Ammon's horn (tissue), 1 donor: Measurements from ENCODE around the gene UGT1A8.

Experiments
- DNase-seq: peaks from one replicate; pipeline ENCODE4 v3.0.0-alpha.2; 2016; ENCODE audit warnings: low spot score

The UGT1A8 gene

DNA sequence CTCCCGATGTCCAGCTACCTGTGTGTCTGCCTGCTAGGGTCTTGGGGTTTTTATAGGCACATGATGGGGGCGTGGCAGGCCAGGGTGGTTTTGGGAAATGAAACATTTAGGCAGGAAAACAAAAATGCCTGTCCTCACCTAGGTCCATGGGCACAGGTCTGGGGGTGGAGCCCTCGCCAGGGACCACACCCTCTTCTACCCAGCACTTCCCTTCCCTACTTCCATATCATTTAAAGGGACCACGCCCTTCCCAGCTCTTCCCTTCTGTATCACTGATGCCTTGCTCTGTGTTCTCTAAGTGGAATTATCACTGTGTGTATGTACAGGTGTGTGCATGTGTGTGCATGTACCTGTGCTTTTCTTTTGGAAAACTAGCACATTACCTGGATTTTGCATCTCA is 149.0 kb downstream of the UGT1A8 start:
- no peak for DNase-seq

- DNase-seq, result no peak
Measured at GRCh38 chr2:233768076-233768475, 150.6 kb downstream of the UGT1A8 start.

- no peak for DNase-seq
Measured at GRCh38 chr2:233769260-233769659, 151.8 kb downstream of the UGT1A8 start.

- DNase-seq, result no peak
Measured at GRCh38 chr2:233772153-233772552, 154.7 kb downstream of the UGT1A8 start.

DNA sequence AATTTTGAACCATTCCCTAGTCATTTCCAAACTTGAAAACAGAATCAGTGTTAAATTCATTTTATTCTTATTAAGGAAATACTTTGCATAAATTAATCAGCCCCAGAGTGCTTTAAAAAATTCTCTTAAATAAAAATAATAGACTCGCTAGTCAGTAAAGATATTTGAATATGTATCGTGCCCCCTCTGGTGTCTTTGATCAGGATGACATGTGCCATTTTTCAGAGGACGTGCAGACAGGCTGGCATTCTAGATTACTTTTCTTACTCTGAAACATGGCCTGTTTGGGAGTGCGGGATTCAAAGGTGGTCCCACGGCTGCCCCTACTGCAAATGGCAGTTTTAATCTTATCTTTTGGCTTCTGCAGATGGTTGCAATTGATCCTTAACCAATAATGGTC is 155.2 kb downstream of the UGT1A8 start:
- DNase-seq, result no peak

DNA sequence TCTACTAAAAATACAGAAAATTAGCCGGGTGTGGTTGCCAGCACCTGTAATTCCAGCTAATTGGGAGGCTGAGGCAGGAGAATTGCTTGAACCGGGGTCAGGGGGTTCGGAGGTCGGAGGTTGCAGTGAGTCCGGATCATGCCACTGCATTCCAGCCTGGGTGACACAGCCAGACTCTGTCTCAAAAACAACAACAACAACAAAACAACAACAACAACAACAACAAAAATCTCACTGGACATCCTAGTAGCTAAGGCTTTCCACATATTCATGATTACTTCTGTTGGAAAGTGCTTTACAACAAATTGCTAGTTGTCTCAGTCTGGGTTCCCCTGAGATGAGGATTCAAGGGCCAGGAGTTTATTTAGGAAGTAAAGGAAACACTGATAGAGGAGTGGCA is 156.4 kb downstream of the UGT1A8 start:
- DNase-seq, result no peak

GRCh38 chr2:233775414-233775813 is 158.0 kb downstream of the UGT1A8 start:
- no peak for DNase-seq

DNA sequence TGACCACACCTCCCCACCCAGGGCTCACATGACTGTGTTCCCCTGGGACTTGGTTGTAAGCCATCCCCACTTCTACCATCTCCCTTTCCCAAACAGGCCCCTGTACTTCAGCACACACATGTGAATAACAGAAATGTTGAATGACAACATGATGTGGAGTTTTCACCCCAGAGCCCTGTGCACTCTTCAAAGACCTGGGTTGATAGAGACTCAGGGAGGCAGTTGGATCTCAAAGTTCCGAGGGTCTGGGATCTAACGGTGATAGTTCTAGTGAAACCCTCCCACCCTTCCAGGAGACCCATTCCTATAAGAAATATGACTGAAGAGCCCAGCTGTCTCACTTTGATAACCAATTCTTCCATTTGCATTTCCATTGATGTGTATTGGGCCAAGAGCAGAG is 160.6 kb downstream of the UGT1A8 start, which contains the start of gene MROH2A:
TSS of gene MROH2A (plus strand) at position 301 of the 400 bp plus-strand sequence. CDS start 1,029 bp downstream, outside the sequence.
- DNase-seq, result no peak

DNA sequence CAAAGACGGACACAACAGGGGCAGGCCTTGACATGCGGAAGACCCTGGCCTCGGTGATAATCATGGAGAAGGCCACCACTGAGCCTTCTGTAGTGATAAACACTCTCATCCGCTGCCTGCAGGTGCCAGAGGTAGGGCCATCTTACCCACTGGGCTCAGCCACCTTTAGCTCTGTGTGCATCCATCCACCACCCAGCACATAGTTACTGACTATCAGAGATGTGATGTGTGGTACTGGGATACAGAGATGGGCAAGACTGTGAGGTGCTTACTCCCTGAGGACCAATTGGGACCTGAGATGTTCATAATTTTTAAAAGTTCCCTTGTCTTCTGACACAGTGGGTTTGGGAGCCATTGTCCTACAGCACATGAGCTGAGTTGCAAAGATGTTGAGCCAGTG is 162.3 kb downstream of the UGT1A8 start:
- DNase-seq, result no peak

DNA sequence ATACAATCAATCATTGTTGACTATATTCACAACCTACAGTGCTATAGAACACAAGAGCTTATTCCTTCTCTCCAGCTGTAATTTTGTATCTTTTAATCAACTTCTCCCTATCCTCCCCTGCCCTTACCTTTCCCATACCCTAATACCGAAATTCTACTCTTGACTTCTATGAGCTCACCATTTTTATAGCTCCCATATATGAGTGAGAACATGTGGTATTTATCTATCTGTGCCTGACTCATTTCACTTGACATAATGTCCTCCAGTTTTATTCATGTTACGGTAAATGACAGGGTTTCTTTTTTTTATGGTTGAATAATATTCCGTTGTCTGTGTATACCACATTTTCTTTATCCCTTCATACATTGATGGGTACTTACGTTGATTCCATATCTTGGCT is 163.3 kb downstream of the UGT1A8 start:
- DNase-seq, result no peak

DNA sequence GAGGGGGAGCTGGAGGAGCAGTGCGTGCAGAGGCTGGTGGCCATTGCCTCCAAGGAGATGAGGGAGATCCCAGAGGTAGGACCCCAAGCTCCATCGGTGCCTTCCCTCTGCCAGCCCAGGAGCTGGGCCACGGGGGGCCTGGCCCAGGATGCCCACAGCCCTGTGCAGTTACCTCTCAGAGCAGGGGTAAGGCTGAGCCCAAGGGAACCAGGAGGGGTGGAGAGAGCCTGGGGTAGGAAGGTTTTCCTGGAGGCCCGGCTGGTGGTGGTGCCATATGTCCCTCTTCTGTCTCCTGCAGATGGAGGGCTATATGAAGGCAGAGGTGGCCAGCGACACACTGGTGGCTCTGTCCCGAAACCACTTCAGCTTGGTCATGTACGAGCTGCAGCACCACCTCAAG is 172.1 kb downstream of the UGT1A8 start:
- no peak for DNase-seq

DNA sequence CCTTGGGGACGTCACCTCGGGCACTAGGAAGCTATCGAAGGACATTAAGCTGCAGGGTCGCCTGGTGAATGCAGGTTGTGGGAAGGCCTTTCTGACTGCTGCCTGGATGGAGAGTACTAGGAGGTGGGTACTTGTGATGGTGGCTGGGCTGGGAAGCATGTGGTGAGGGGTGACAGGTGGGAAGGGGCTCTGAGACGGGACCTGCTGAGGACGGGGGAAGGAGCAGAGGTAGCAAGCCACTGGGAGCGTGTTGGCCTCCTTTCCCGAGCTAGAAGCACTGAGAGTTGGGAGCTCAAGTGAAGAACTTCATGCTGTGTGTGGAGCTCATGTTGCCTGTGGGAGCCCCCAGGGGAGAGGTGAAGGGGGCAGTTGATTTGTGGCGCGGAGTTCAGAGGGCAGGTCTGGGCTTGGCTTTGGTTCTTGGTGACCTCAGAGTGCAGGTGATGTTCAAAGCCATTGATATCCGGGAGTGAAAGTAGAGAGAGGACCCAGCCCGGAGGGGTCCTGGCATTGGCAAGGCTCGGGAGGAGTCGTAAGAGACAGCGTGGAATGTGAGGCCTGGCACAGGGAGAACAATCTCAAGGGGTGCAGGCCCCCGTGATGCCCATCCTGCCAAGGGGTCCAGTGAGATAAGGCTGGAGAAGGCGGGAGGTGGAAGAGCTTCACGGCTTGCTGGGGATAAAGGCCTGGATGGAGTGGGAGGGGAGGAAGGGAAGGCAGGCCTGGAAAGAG is 173.9 kb downstream of the UGT1A8 start:
- no peak for DNase-seq

DNA sequence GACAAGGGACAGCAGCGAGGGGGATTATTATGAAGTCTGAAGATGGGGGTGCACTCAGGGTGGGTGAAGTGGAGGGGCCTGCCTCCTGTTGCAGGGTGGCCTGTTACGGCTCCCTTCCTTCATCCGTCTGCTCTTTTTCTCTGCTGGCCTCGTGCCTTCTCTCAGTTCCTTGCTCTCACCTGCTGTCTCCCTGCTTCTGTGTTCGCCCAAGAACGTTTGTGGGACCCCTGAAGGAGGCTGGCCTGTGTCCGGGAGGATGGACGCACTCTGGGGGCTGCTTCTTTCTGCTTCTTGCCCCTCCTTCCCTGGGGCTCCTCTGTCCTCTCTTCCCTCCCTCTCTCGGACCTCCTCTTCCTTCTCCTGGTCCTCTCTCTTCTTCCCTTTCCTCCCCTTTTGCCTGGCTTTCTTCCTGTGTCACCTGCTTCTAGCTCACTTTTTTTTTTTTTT is 174.5 kb downstream of the UGT1A8 start:
- DNase-seq, result no peak

DNA sequence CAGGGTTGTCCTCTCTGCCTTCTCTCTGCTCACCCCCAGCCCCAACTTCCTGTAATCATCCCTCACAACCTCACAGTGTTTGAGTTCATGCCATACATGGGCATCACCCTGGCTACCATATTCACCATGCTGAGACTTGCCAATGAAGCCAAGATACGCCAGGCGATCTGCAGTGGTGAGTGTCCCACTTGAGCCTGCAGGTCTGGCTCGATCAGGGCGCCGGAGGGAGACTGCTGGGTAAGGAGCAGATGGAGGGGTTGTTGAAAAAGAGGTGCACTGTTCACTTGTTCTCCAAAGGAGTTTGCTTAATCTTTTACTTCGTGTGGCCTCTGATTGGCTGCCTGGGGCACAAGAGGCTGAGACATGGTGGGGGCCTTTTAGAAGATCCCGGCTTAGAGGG is 175.3 kb downstream of the UGT1A8 start:
- DNase-seq, result no peak

GRCh38 chr2:233793465-233794127 is 176.2 kb downstream of the UGT1A8 start:
- DNase-seq, result no peak

GRCh38 chr2:233794128-233794658 is 176.8 kb downstream of the UGT1A8 start:
- no peak for DNase-seq

DNA sequence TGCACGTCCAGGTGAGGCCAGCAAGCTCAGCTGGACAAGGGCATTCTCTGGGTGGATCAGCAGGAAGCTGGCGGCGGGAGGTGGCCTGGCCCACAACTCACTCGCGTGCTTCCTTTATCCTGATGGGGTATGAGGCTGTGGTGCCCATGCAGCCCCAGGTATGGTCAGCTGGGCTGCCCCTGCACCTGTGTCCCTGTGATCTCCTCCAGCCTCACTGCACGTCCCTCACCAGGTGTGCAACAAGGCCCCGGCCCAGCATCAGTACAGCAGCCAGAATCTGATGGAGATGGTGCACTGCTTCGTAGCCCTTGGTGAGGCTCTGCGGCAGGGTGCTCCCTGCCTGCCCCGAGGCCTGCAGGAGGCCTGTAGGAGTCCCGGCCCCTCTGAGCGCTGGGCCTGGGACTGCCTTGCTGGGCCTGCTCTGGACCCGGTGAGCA is 178.3 kb downstream of the UGT1A8 start:
- DNase-seq, result no peak

- DNase-seq, result no peak
Measured at GRCh38 chr2:233796254-233796653, 178.8 kb downstream of the UGT1A8 start.

GRCh38 chr2:233798335-233799086 is 181.1 kb downstream of the UGT1A8 start:
- no peak for DNase-seq

- no peak for DNase-seq
Measured at GRCh38 chr2:233799087-233799665, 181.7 kb downstream of the UGT1A8 start.

DNA sequence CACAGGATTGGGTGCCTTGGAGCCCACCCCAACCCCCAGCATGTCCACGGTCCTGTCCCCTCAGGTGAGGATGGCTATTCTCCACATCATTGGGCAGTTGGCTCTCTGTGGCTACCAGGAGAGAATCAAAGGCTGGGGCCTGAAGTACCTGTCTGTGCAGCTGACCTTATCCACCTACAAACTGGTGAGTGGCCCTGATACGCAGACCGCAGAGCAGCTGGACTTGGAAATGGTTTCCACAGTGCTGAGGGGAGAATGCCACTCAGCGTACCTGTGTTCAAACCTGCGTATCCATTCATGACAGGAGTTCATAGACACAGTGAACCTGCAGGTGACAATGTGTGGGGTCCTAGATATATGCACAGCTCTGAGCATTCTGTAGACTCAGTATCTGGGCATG is 182.3 kb downstream of the UGT1A8 start:
- DNase-seq, result no peak

DNA sequence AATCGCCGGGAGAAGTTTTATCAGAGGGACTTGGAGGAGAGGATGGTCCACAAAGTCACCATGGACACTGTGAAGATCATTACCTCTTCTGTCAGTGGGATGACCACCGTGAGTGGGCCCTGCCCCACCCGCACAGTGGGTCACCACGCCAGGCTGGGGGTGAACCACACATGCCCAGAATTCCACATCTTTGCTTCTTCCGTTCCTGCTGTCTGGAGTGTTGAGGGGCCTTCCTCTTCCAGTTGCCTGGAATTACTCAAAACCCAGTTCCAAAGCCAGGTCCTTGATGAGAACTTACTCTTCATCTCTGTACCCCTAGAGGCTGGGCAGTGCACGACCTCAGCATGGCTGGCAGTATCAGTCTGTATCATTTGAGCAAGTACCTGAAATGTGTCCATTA is 182.8 kb downstream of the UGT1A8 start:
- no peak for DNase-seq
